Activated naive CD4-positive, alpha-beta T cell treated with anti-CD3 and anti-CD28 coated beads, Interleukin-2, amount 50 U/mL, for 24 hours (primary cell): ENCODE results near the gene NUP50.
"Not testable (repeated sequence)": the region's sequence is repeated elsewhere in the genome, so short reads cannot be mapped to it uniquely, and the experiment has no call there.

Experiments
- H3K27ac Mint-ChIP-seq: one replicate; pipeline ENCODE4 v1.8.0; 2021; ENCODE audit warnings: mild to moderate bottlenecking, mixed read lengths
- H3K27me3 Mint-ChIP-seq: one replicate; pipeline ENCODE4 v1.8.0; 2021; ENCODE audit warnings: mixed read lengths
- H3K36me3 Mint-ChIP-seq: one replicate; pipeline ENCODE4 v1.8.0; 2021; ENCODE audit warnings: mixed read lengths
- H3K4me1 Mint-ChIP-seq: one replicate; pipeline ENCODE4 v1.8.0; 2021; ENCODE audit warnings: mixed read lengths
- H3K4me3 Mint-ChIP-seq: one replicate; pipeline ENCODE4 v1.8.0; 2021; ENCODE audit warnings: mild to moderate bottlenecking, mixed read lengths
- H3K9me3 Mint-ChIP-seq: one replicate; pipeline ENCODE4 v1.8.0; 2021; ENCODE audit warnings: mixed read lengths

NUP50 gene

DNA sequence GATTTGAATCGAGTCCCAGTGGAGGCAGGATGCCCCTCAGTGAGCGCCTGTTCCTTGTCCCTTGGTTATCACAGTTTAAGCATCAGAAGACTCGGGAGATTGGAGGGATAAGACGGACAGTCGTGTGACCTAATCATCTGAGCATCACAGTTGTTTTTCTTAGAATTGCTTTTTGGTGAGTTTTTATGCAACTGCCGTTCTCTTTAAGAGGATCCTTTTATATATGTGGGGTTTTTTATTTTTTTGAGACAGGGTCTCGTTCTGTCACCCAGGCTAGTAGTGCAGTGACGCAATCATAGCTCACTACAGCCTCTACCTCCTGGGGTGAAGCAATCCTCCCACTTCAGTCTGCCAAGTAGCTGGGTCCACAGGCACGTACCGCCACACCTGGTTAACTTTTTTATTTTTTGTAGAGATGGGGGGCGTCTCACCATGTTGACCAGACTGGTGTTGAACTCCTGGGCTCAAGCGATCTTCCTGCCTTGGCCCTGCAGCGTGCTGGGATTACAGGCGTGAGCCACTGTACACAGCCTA, 16.5 kb downstream of the NUP50 start:
- Mint-ChIP-seq H3K4me3 (no peak overlapping the region), H3K9me3 (no peaks in the 10 kb centered on the region), H3K27me3 (no peaks in the 10 kb centered on the region), H3K27ac (peak overlapping the region; percentile 47), H3K36me3 (peaks cover 22% of the 10 kb centered on the region), H3K4me1 (peaks cover 50% of the 10 kb centered on the region)

DNA sequence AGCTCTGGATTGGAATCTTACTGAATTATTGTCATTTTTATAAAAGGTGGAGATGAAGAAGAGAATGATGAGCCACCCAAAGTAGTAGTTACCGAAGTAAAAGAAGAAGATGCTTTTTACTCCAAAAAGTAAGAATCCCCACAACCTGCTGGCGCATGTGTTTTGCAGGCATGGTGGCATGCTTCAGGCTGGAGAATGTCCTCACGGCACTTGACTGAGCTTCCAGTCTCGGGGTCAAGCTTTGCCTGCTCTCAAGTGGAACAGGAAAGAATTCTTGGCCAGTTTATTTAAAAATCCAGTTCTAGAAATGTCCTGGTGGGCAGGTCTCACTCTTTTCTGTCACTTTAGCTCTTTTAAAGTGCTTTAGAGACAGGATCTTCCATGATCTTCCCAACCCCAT, 17.5 kb downstream of the NUP50 start:
- Mint-ChIP-seq H3K4me3 (no peak overlapping the region), H3K27ac (no peak overlapping the region), H3K4me1 (peaks cover 45% of the 10 kb centered on the region), H3K36me3 (peaks cover 23% of the 10 kb centered on the region), H3K9me3 (no peaks in the 10 kb centered on the region), H3K27me3 (no peaks in the 10 kb centered on the region)

DNA sequence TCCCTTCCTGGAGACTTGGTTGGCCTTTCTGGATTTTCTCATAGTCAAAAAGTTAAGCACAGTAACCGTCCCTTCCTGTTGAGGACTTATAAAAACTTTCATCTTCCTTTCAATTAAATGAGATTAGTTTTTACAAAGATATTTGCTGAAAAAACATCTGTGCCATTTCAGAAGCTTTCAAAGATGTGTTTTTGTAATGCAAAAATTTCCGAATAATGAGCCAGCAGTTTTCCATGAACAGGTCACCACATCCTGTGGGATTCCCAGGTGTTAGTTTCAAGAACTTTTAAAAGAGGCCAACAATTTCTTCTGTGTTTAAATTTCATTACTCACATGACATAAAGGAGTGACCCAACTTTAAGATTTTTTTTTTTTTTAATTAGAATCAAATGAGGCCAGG, 18.0 kb downstream of the NUP50 start:
- peak overlapping the region; percentile 77 for H3K27ac Mint-ChIP-seq
- peaks cover 20% of the 10 kb centered on the region for H3K36me3 Mint-ChIP-seq
- H3K27me3 Mint-ChIP-seq, result no peaks in the 10 kb centered on the region
- peaks cover 41% of the 10 kb centered on the region for H3K4me1 Mint-ChIP-seq
- H3K4me3 Mint-ChIP-seq, result no peak overlapping the region
- H3K9me3 Mint-ChIP-seq, result no peaks in the 10 kb centered on the region

DNA sequence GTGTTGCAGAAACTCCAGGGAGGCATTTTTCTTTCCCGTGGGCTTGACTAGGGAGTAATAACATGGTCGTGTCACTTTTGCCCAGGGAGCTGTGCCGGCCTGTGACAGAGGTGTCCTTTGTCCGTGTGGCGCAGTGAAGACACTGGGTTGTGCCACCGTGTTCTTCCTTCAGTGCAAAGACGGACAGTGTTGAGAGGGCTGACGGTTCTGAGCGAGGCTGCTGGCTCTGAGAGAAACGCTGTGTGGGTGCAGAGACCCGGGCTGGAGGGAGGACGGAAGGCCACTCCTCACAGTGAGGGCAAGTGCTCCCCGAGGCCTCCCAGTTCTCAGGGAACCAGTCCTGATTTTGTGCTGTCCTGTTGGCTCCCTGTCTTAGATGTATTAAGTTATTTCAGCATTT, 20.2 kb downstream of the NUP50 start:
- Mint-ChIP-seq H3K27me3 (no peaks in the 10 kb centered on the region), H3K27ac (no peak overlapping the region), H3K4me3 (no peak overlapping the region), H3K9me3 (no peaks in the 10 kb centered on the region), H3K4me1 (peaks cover 27% of the 10 kb centered on the region), H3K36me3 (peaks cover 19% of the 10 kb centered on the region)

DNA sequence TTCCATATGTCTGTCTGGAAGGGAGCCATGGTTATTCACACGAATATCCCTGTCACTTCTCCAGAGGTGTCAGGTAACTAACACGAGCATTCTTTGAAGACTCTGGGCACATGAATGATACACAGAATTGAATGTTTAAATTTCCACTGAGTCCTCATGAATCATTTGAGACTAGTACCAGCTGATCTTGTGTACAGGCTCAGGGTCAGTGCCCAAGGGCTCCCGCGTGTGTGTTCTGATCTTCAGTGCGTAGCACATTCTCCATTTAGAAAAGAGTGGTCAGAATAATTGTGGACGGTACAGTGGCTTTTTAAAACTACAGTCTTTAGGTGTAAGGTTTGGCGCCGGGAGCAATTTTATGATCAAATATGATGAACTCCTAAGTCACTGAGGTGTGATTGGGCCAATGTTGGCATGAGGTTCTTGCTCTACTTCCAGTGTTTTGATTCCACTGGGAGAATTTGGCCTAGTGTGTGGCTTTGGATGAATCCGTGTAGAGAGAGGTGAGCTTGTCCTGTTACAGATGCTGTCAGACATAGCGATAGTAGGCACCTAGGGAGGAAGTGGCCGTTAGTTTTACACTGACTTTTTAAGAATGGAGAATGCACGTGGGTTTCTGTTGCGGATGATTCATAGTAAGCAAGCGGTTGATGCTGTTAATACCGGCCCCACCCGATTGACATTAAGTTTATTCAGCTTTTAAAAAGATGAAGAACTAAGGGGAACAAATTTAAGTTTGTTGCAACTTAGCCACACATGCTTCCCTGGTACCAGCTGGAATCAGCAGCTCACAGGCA, 22.2 kb downstream of the NUP50 start:
- no peaks in the 10 kb centered on the region for H3K9me3 Mint-ChIP-seq
- no peaks in the 10 kb centered on the region for H3K27me3 Mint-ChIP-seq
- H3K4me1 Mint-ChIP-seq, result peaks cover 15% of the 10 kb centered on the region
- peaks cover 14% of the 10 kb centered on the region for H3K36me3 Mint-ChIP-seq
- H3K4me3 Mint-ChIP-seq, result no peak overlapping the region
- H3K27ac Mint-ChIP-seq, result peak overlapping the region; percentile 91

DNA sequence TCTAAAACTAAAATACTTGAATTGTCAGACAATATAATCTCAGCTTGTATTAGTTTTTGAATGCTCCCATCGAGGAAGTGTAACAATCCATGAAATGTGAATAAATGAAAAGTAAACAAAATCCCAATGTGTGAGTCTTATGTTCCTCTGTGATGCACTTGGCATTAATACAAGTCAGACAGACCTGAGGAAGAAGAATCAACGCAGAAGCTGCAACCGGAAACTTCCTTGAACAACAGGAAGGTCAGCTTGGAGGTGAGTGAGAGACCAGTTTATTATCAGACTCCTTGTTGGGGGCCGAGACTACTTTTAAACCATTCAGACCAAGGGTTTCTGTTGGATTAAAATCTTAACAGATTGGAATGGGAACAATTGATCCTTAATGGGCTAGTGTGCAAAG, 24.2 kb downstream of the NUP50 start:
- Mint-ChIP-seq H3K27ac (no peak overlapping the region), H3K27me3 (no peaks in the 10 kb centered on the region), H3K4me1 (peaks cover 11% of the 10 kb centered on the region), H3K4me3 (no peak overlapping the region), H3K36me3 (peaks cover 9% of the 10 kb centered on the region), H3K9me3 (no peaks in the 10 kb centered on the region)

DNA sequence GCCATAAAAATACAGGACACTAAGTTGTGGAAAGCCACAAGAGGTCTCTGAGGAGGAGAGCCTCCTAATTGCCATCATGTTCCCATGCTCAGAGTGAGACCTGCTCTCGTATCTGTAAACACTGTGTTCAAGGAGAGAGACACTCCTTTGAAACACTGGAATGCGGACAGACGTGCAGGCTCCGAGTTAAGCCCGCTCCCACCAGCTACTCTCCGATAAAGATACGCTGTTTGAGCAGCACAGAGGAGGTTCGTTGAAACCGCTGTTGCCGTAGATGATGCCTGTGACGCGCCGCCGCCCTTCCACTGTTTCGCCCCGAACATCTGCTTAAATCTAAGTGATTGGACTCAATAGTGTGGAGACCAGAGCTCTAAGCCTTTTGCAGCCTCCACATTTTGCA, 25.1 kb downstream of the NUP50 start:
- Mint-ChIP-seq H3K9me3 (no peaks in the 10 kb centered on the region), H3K27ac (no peak overlapping the region), H3K4me3 (no peak overlapping the region), H3K36me3 (peaks cover 7% of the 10 kb centered on the region), H3K4me1 (peaks cover 11% of the 10 kb centered on the region), H3K27me3 (no peaks in the 10 kb centered on the region)

DNA sequence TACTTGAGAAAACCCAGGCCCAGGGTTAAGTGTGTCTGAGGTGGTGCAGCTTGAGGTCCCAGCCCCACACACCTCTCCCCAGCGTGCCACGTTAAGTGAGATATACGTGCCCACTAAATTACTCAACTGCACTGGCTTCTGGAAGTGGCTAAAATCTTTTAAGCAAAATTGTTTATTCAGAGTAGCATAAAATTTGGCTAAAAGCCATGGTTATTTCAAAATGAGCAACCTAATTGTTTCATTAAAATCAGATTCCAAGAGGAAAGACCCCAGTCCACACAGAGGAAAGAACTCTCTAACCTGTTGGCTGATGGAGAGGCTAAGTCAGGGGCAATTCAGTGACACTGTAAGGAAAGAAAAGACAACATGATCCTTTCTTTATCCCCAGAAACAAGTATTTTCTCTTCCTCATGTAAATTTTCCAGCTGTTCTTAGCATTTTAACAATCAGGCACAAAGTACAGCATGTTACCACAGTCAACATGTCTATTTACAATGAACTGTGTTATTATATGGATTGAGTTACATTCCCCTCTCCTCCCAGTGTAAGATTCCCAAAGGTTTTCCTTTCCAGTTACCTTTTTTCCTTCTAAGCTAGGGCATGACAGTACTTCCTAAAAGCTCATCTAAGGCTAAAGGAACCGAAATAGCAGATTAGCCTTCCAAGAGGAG, 26.6 kb downstream of the NUP50 start:
- no peaks in the 10 kb centered on the region for H3K9me3 Mint-ChIP-seq
- H3K27ac Mint-ChIP-seq, result no peak overlapping the region
- H3K27me3 Mint-ChIP-seq, result no peaks in the 10 kb centered on the region
- no peak overlapping the region for H3K4me3 Mint-ChIP-seq
- H3K4me1 Mint-ChIP-seq, result peaks cover 11% of the 10 kb centered on the region
- H3K36me3 Mint-ChIP-seq, result peaks cover 7% of the 10 kb centered on the region

DNA sequence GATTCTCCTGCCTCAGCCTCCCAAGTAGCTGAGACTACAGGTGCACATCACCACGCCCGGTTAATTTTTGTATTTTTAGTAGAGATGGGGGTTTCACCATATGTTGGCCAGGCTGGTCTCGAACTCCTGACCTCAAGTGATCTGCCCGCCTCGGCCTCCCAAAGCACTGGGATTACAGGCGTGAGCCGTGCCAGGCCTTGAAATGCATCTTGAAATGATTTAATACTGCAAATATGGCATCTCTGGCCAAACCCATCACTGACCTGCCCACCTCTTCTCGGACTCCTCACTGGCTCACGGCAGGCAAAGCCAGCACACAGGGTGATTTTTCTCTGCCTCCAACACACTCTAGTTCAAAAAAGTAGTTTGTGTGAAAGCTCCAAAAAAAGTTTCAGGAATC, 28.0 kb downstream of the NUP50 start:
- H3K27me3 Mint-ChIP-seq, H3K4me3 Mint-ChIP-seq, H3K27ac Mint-ChIP-seq, H3K4me1 Mint-ChIP-seq, H3K9me3 Mint-ChIP-seq: not testable (repeated sequence)
- peaks cover 11% of the 10 kb centered on the region for H3K36me3 Mint-ChIP-seq

DNA sequence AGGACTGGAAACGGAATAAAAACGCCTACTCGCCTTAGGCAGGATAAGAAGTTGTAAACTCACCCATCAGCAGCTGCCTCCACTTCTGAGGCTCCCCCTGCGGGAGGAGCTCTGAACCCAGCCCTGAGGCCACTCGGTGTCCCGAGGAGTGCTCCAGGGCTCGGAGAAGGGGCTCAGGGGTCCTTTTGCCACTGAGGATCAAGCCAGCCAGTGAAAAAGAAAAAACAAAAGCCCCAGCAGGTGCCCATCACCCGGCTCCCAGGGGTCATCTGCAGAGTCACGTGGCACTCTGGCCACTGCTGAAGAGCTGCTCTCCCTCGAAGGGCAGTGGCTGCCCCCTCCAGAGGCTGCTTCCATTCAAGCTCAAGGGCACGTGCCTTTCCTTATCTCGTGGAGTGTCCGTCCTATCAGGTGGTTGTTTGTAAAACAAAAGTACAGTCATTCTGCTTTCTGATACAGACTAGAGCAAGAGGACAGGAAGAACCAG, 29.0 kb downstream of the NUP50 start:
- Mint-ChIP-seq H3K4me3 (no peak overlapping the region), H3K27ac (no peak overlapping the region), H3K4me1 (no peaks in the 10 kb centered on the region), H3K36me3 (peaks cover 8% of the 10 kb centered on the region), H3K9me3 (no peaks in the 10 kb centered on the region), H3K27me3 (no peaks in the 10 kb centered on the region)

DNA sequence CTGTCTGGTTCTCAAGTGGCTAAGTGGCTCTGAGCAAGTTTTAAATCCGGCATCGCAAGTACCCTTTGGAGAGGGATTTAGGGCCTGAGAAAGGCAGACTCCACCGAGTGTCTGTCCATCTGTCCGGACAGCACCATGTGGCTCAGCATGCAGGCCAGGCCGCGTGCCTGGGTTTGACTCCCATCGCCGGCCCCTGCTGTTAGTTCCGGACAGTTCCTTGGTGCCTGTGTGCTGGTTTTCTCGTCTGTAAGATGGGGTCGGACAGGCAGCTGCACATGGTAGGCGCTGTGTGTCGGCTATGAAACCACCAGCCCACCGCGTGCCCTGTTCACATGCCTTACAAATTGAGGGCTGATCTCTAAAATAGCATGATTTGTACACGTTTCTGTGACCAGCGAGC, 31.0 kb downstream of the NUP50 start:
- no peak overlapping the region for H3K27ac Mint-ChIP-seq
- no peaks in the 10 kb centered on the region for H3K9me3 Mint-ChIP-seq
- H3K36me3 Mint-ChIP-seq, result peaks cover 8% of the 10 kb centered on the region
- H3K4me1 Mint-ChIP-seq, result no peaks in the 10 kb centered on the region
- no peak overlapping the region for H3K4me3 Mint-ChIP-seq
- H3K27me3 Mint-ChIP-seq, result no peaks in the 10 kb centered on the region

DNA sequence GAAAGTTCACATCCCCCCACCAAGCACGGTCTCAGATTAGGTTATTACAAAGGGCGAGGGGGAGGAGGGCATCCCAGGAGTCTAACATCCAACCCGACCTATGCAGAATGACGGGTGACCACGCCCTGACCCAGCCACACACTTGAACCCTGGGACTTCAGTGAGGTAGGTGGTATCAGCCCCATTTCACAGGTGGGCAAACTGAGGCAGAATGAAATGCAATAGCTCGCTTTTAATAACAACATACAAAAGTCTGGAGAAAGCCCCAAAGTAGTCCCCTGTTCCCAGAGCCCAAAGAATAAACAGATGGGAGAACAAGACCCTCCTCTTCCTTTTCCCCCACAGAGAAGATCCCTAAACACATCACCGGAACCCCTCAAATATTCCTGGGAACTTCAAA, 31.9 kb downstream of the NUP50 start:
- Mint-ChIP-seq H3K4me1 (no peaks in the 10 kb centered on the region), H3K27ac (no peak overlapping the region), H3K4me3 (no peak overlapping the region), H3K36me3 (peaks cover 9% of the 10 kb centered on the region), H3K27me3 (no peaks in the 10 kb centered on the region), H3K9me3 (no peaks in the 10 kb centered on the region)

DNA sequence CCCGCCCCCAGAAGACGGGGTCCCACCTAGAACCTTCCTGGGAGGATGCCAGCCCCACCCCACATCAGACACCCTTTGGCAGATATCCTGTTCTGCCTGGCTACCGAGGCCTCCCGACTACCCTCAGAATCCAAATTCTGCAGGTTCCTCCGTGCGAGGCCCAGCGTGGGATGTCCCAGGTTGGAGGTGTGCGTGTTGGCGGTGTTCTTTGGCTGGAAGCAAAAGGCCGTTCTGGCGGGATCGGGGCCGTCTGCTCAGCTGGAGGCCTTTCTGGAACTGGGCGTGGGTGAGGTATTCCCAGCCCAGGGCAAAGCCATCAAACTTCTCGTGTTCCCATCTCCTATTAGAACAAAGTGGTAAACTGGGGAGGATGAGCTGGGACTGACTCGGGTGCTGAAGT, 32.6 kb downstream of the NUP50 start:
- H3K4me3 Mint-ChIP-seq, result no peak overlapping the region
- H3K4me1 Mint-ChIP-seq, result no peaks in the 10 kb centered on the region

DNA sequence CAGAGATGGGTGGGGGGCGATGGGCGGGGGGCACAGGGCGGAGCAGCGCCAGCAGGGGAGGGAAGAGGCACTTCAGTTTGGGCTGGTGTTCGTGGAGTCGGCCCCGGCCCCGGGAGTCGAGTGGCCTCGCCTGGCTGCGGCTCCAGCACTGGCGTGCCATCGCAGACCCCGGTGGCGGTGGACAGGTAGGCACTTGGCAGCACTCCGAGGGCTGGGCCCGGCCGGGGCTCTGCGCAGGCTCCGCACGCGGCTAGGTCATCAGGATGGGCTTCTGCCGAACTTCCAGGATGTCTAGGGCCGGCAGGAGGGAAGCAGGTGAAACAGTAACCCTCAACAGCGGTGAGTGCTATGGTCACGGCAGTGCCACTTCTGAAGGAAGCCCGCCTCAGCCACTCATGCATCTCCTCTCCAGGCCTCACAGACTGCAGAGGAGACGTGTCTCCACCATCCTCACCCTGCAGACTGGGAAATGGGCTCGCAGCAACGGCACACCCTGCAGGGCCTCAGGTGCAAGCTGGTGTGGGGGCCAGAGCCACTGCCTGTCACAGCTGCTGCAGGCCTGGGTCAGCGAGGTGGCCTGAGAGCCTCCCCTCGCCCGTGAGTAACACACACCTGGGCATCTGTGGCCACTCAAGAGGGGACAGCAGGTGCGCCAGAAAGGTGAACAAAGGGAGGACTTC, 33.3 kb downstream of the NUP50 start:
- no peak overlapping the region for H3K27ac Mint-ChIP-seq
- H3K27me3 Mint-ChIP-seq, result no peaks in the 10 kb centered on the region
- H3K4me3 Mint-ChIP-seq, result no peak overlapping the region
- H3K4me1 Mint-ChIP-seq, result no peaks in the 10 kb centered on the region
- no peaks in the 10 kb centered on the region for H3K9me3 Mint-ChIP-seq
- peaks cover 9% of the 10 kb centered on the region for H3K36me3 Mint-ChIP-seq

More for the DNA sequence above, 32.6 kb downstream of the NUP50 start:
- Mint-ChIP-seq H3K27ac (no peak overlapping the region), H3K27me3 (no peaks in the 10 kb centered on the region), H3K9me3 (no peaks in the 10 kb centered on the region), H3K36me3 (peaks cover 9% of the 10 kb centered on the region)

DNA sequence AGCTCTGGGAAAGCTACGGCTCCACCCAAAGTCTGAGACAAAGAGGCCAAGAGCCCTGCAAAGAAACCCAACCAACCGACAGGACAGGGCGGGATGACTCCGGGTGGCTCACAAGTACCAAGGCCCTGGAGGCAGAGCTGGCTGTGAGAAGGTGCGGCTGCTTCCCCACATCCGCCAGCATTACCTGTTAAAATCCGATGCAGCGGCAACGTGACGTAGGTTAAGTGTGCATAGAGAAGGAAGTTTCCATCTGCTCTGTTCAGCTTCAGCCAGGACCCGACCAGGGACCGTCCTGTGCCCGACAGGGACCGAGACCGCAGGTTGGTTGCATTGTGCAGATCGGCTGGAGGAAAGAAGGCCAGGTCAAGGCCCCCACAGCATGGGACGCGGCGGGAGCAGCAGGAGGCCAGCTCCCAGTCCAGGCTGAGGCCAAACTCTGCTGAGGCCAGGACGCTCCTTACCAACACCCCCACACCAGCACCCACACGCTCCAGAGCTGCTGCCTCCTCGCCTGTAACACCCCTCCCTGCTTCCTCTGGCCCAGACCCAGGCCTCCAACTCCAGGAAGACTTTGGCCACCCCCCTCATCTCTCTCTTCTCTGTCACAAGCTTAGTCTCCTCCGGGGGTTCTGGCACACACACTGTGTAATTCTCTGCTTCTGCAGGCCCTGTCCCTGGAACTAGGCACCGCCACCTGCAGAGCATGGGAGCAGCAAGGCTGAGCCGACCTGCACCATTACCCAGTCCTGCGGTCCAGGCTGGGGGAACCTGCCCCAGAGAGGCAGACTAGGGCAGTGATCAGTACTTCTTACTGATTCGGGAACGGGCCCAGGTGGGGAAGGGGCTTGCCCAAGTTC, 34.1 kb downstream of the NUP50 start:
- H3K4me1 Mint-ChIP-seq, result no peaks in the 10 kb centered on the region
- no peak overlapping the region for H3K27ac Mint-ChIP-seq
- peaks cover 9% of the 10 kb centered on the region for H3K36me3 Mint-ChIP-seq
- H3K9me3 Mint-ChIP-seq, result no peaks in the 10 kb centered on the region
- no peaks in the 10 kb centered on the region for H3K27me3 Mint-ChIP-seq
- no peak overlapping the region for H3K4me3 Mint-ChIP-seq
